Bronchial epithelial cell (primary cell): Measurements from ENCODE around the gene CCSER1. TPM values are rescaled to one million over a fixed set of nuclear protein-coding genes. Genes with fewer than 3 reads are reported as not detected.

ENCODE experiments used
- DNase-seq: peaks from one replicate; pipeline ENCODE4 v3.0.0-alpha.2; 2010; ENCODE audit warnings: low read depth
- FAIRE-seq: peaks from 2 replicates; lab custom pipeline; 2011; peaks lifted over from hg19 to GRCh38; lab: Jason Lieb, UNC
- H3K27me3 ChIP-seq: 2 replicates; pipeline ENCODE4 v1.5.1; 2011; ENCODE audit warnings: low read length; ENCODE audit not compliant: control insufficient read depth, insufficient read depth
- H3K36me3 ChIP-seq: 2 replicates; pipeline ENCODE4 v1.5.1; 2011; ENCODE audit warnings: low read length; ENCODE audit not compliant: control insufficient read depth, insufficient read depth
- H3K4me3 ChIP-seq: 2 replicates; pipeline ENCODE4 v1.5.1; 2011; ENCODE audit warnings: mild to moderate bottlenecking, low read depth, low read length, control low read depth
- total RNA-seq: library from RNA; depleted of rRNA; stranded (reverse); fragments of >200 nt; gene quantifications from 2 replicates; pipeline ENCODE4 v1.2.1, GENCODE V29; 2014
- TF ChIP-seq, protein P1 (sequence below): IDR thresholded peaks from 2 replicates; pipeline ENCODE4 v1.5.1; 2011; ENCODE audit warnings: mild to moderate bottlenecking, moderate library complexity, low read length, control low read depth, inconsistent platforms; ENCODE audit not compliant: insufficient read depth, severe bottlenecking

The CCSER1 gene
- total RNA-seq, 1 donor from 2014 or later = 6.6 TPM

DNA sequence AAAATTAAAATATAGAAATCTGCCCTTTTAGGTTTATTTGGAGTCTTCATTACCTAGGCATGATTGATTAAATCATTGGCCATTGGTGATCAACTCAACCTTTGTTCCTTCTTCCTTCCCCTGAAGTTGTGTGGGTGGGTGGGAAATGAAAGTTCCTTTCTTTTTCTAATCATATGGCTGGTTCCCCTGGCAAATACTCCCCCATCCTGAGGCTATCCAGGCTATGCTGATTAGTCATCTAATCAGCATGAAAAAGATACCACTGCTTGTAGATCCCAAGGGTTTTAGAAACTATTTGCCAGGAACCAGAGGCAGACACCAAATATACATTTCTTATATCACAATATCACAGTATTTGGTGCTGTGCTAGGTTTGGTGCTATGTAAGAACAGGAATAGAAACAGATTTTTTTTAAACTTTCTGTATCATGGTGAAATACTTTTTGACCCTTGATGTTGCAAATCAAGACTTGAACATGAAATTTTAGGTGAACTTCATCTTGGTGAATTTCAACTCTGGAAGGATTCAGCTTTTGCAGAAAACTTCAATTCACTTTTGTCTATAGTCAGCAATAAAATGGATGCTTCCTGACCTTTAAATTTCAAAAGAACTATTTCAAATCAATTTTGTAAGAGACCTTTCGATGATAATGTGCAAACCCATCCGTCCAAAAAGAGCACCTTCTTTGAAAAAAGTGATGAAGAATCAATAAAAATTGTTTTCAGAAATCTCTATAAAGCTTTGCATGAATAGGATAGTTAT is 71.1 kb downstream of the CCSER1 start:
- FAIRE-seq (no peak), DNase-seq (peak; percentile 18)
- H3K27me3 ChIP-seq = no peaks in the 10 kb centered on the region

DNA sequence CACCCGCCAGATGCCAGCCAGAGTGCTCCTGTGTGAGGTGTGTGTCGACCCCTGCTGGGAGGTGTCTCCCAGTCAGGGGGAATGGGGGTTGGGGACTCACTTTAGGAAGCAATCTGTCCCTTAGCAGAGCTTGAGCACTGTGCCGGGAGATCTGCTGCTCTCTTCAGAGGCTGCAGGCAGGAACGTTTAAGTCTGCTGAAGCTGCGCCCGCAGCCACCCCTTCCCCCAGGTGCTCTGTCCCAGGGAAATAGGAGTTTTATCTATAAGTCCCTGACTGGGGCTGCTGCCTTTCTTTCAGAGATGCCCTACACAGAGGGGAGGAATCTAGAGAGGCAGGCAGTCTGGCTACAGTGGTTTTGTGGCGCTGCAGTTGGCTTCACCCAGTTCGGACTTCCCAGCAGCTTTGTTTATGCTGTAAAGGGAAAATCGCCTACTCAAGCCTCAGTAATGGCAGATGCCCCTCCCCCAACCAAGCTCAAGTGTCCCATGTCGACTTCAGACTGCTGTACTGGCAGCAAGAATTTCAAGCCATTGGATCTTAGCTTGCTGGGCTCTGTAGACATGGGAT is 80.8 kb downstream of the CCSER1 start:
- FAIRE-seq (no peak), DNase-seq (no peak)
- TF ChIP-seq, protein P1, sequence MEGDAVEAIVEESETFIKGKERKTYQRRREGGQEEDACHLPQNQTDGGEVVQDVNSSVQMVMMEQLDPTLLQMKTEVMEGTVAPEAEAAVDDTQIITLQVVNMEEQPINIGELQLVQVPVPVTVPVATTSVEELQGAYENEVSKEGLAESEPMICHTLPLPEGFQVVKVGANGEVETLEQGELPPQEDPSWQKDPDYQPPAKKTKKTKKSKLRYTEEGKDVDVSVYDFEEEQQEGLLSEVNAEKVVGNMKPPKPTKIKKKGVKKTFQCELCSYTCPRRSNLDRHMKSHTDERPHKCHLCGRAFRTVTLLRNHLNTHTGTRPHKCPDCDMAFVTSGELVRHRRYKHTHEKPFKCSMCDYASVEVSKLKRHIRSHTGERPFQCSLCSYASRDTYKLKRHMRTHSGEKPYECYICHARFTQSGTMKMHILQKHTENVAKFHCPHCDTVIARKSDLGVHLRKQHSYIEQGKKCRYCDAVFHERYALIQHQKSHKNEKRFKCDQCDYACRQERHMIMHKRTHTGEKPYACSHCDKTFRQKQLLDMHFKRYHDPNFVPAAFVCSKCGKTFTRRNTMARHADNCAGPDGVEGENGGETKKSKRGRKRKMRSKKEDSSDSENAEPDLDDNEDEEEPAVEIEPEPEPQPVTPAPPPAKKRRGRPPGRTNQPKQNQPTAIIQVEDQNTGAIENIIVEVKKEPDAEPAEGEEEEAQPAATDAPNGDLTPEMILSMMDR = no peak
- Histone ChIP-seq H3K27me3 (no peaks in the 10 kb centered on the region), H3K36me3 (no peaks in the 10 kb centered on the region), H3K4me3 (no peak overlapping the region)

More for the DNA sequence above, 71.1 kb downstream of the CCSER1 start:
- TF ChIP-seq, protein P1 = no peak
- Histone ChIP-seq H3K36me3 (no peaks in the 10 kb centered on the region), H3K4me3 (no peak overlapping the region)

DNA sequence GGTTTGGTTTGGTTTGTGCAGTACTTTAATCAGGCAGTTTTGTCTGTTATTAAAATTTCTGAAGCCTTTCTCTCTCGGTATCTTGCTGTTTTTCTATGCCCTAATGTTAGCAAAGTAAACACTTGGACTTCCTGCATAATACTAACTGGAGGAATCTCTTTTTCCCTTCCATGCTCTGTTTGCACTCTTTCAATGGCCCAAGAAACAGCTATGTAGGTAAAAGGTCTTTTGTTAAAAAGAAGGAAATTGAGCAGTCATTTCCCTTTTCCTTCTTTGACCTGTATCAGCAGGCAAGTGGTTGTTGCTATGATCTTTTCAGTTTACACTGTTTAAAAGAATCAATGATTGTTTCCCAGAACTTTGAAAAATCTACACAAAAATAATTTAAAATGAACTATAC is 82.7 kb downstream of the CCSER1 start:
- Histone ChIP-seq H3K36me3 (no peaks in the 10 kb centered on the region), H3K4me3 (no peak overlapping the region), H3K27me3 (no peaks in the 10 kb centered on the region)
- peak; percentile 8 for DNase-seq
- no peak for FAIRE-seq
- TF ChIP-seq, protein P1 = no peak

DNA sequence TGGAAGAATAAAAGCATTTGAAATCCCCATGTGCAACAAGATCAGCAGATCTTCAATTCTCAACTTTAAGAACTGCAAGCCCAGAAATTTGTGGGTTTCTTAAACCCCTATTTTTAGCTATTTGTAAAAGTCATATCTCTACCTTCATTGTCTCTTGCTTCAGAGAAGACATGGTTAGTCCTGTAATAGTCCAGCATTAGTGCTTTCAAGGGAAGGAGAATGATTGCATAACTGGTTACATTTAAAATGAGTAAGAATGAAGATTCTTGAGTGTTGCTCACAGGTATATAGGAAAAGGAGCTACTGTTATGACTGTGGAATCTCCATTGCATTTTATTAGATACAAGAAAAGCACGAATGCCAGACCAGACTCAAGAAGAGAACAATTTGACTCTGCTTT is 84.0 kb downstream of the CCSER1 start:
- TF ChIP-seq, protein P1 = no peak
- peak; percentile 52 for DNase-seq
- Histone ChIP-seq H3K36me3 (no peaks in the 10 kb centered on the region), H3K4me3 (no peak overlapping the region), H3K27me3 (no peaks in the 10 kb centered on the region)
- FAIRE-seq = no peak

DNA sequence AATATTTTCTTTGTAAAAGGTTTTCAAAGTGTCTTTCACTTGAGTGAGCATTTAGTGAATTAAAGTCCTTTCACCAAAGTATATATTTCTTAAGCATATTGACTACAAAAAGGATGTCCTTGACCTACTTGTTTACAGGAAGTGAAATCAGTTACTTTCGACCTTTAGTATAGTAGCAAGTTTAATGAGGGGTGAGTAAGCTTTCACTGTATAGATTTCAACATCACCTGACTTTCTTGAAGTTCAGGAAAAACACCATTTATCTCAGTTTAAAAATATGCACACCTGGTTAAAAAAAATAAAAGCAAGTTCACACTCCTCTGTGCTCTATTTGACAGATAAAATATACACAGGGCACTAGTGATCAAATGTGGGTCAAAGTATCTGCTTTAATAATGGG is 88.1 kb downstream of the CCSER1 start:
- Histone ChIP-seq H3K36me3 (no peaks in the 10 kb centered on the region), H3K27me3 (no peaks in the 10 kb centered on the region), H3K4me3 (no peak overlapping the region)
- peak; percentile 71 for DNase-seq
- TF ChIP-seq, protein P1 = no peak
- no peak for FAIRE-seq

DNA sequence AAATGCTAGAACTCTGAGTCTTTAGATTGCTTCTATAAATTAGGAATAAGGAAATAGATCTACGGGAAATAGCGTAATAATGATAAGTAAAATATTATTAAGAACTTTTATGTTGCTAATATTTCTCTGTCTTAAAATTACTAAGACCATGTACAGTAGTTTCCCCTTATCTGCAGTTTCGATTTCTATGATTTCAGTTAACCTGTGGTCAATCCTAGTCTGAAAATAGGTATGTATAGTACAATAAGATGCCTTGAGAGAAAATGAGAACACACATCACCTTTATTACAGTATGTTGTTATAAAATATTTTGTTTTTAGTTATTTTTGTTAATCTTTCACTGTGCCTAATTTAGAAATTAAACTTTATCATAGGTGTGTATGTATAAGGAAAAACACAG is 92.6 kb downstream of the CCSER1 start:
- DNase-seq (no peak), FAIRE-seq (no peak)
- TF ChIP-seq, protein P1 = no peak
- Histone ChIP-seq H3K4me3 (no peak overlapping the region), H3K36me3 (no peaks in the 10 kb centered on the region), H3K27me3 (no peaks in the 10 kb centered on the region)
